HepG2 (cell line): ENCODE measurements around the gene CREBRF. TPM values are rescaled to one million over a fixed set of nuclear protein-coding genes. Genes with fewer than 3 reads are reported as not detected.

Experiments used
- AGO1 ChIP-seq: fragments of 200-400 bp; formaldehyde crosslinking; IDR thresholded peaks from 2 replicates; pipeline ENCODE4 v1.6.1; 2017; ENCODE audit warnings: mild to moderate bottlenecking, low read depth, low read length, moderate library complexity; ENCODE audit not compliant: poor library complexity, severe bottlenecking
- ATF7-NPFF ChIP-seq: sonication (generic); formaldehyde crosslinking; IDR thresholded peaks from 2 replicates; pipeline ENCODE4 v1.8.1; 2023; ENCODE audit warnings: mild to moderate bottlenecking, low read depth, missing genetic modification reagents, moderate library complexity
- CBX5 ChIP-seq: sonication (generic); formaldehyde crosslinking; IDR thresholded peaks from 2 replicates; pipeline ENCODE4 v1.4.0; 2020; ENCODE audit warnings: missing genetic modification reagents, borderline replicate concordance
- ESRRA ChIP-seq: sonication (generic); formaldehyde crosslinking; IDR thresholded peaks from 2 replicates; pipeline ENCODE4 v1.5.1; 2020; ENCODE audit warnings: mild to moderate bottlenecking, low read depth, missing genetic modification reagents
- MED8 ChIP-seq: sonication (generic); formaldehyde crosslinking; IDR thresholded peaks from 2 replicates; pipeline ENCODE4 v1.8.1; 2023; ENCODE audit warnings: mild to moderate bottlenecking, missing genetic modification reagents; ENCODE audit not compliant: insufficient replicate concordance
- MXD4 ChIP-seq: IDR thresholded peaks from 2 replicates; pipeline ENCODE4 v1.6.1; 2016; ENCODE audit warnings: mild to moderate bottlenecking, missing biosample characterization, missing genetic modification reagents
- NRL ChIP-seq: sonication (generic); formaldehyde crosslinking; IDR thresholded peaks from 2 replicates; pipeline ENCODE4 v1.5.0; 2020; ENCODE audit warnings: missing genetic modification reagents, mild to moderate bottlenecking, moderate library complexity, borderline replicate concordance
- SOX6 ChIP-seq, 2 experiments: fragments of 450-650 bp in 1 of 2; sonication (generic) in 1 of 2; formaldehyde crosslinking in 1 of 2; IDR thresholded peaks; 2 replicates each; pipeline versions ENCODE4 v1.4.0 to v1.6.1; 2017 to 2020; ENCODE audit warnings: antibody characterized with exemption in 1 of 2, mild to moderate bottlenecking in 1 of 2, missing genetic modification reagents in 1 of 2
- ZNF747 ChIP-seq: sonication (generic); formaldehyde crosslinking; IDR thresholded peaks from 2 replicates; pipeline ENCODE4 v1.8.1; 2023; ENCODE audit warnings: missing genetic modification reagents, mild to moderate bottlenecking, borderline replicate concordance
- ZNF761 ChIP-seq: sonication (generic); formaldehyde crosslinking; conservative IDR thresholded peaks from 2 replicates; pipeline ENCODE4 v1.4.0; 2020; ENCODE audit warnings: mild to moderate bottlenecking, missing genetic modification reagents
- polyA plus RNA-seq, 8 experiments: library from polyadenylated mRNA; depleted of rRNA in 3 of 8; stranded (reverse) in 7 of 8; unstranded in 1 of 8; fragments of >200 nt; fragmentation: Illumina TruSeq in 4 of 8; extraction: Trizol in 4 of 8; gene quantifications; 2 replicates each; pipeline versions ENCODE4 v1.2.1 to v1.2.3, GENCODE V29; 2011 to 2016; ENCODE audit warnings: low read depth in 4 of 8, missing spikeins in 1 of 8, mixed read lengths in 1 of 8; ENCODE audit not compliant: insufficient read depth in 1 of 8
- total RNA-seq, 5 experiments: library from RNA; depleted of rRNA; stranded (reverse); fragments of >200 nt; fragmentation: Illumina TruSeq; extraction: Trizol; gene quantifications; 2 replicates each; pipeline ENCODE4 v1.2.3, GENCODE V29; 2016; ENCODE audit warnings: low read depth in 1 of 5
- TF ChIP-seq, protein P1 (sequence below): sonication (generic); formaldehyde crosslinking; IDR thresholded peaks from 2 replicates; pipeline ENCODE4 v1.4.0; 2020; ENCODE audit warnings: low read depth, mild to moderate bottlenecking, missing genetic modification reagents
- TF ChIP-seq, protein P2 (sequence below): sonication (generic); formaldehyde crosslinking; IDR thresholded peaks from 2 replicates; pipeline ENCODE4 v1.8.0; 2023; ENCODE audit warnings: mild to moderate bottlenecking, missing genetic modification reagents
- TF ChIP-seq, protein P3 (sequence below): sonication (generic); formaldehyde crosslinking; IDR thresholded peaks from 2 replicates; pipeline ENCODE4 v1.5.1; 2020; ENCODE audit warnings: mild to moderate bottlenecking, moderate library complexity, missing genetic modification reagents
- TF ChIP-seq, protein P4 (sequence below): sonication (generic); formaldehyde crosslinking; IDR thresholded peaks from 2 replicates; pipeline ENCODE4 v1.4.0; 2020; ENCODE audit warnings: missing genetic modification reagents
- TF ChIP-seq, protein P5 (sequence below): sonication (generic); formaldehyde crosslinking; IDR thresholded peaks from 2 replicates; pipeline ENCODE4 v1.4.0; 2020; ENCODE audit warnings: mild to moderate bottlenecking, missing genetic modification reagents
- TF ChIP-seq, protein P6 (sequence below): sonication (generic); formaldehyde crosslinking; IDR thresholded peaks from 2 replicates; pipeline ENCODE4 v1.4.0; 2020; ENCODE audit warnings: missing genetic modification reagents

The CREBRF gene
- total and polyA plus RNA-seq, 2 of the 13 experiments (the other 11 are each of a cell fraction or from before 2014, with no cell fraction given), result 4.5 to 10.2 TPM

DNA sequence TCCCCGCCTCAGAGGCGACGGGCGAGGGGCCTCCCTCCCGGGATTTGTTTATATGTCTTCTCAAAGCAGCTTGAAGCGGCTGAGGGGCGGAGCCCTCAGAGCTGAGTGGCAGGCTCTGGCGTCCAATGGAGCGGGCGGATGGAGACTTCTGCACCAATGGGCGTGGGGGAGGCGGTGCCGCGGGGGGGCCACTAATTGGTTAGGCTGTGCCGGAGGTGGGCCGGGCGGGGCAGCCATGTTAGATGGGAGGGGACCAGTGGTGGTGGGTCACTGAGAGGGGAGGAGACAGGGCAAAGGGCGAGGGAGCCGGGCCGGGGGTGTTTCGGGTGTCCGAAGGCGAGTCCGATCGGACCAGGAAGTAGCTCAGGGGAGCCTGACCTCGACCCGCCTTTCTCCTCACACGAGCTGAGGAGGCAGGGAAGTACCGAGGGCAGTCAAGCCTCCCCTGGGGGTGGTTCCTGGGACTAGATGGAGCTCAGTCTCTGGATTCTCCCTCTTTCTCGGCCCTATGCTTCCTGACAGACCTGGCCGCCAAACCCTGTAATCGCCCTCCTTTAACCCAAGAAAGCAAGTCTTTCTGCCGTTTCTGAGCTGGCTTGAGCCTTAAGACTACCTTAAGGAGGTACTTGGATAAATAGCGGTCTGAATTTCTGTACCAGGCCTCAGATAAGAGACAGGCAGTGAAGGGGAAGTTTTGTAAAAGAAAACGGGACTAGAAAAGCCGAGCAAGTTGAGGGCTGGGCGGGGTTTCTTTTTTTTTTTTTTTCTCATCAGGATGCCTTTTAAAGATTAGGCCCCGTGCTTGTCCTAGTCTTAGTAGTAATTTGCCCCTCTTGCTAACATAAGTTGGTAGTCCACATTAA, 1.1 kb downstream of the CREBRF start (continued):
- TF ChIP-seq ESRRA (CRISPR knock-in tag) (0 out of 2 replicates have a peak, but pooled peaks have one; percentile 20), AGO1 (peak; percentile 67), SOX6 (IDR thresholded peaks at IDR 0.05) (no peak), SOX6 (CRISPR knock-in tag; IDR thresholded peaks at IDR 0.05) (peak; percentile 57), ZNF761 (CRISPR knock-in tag) (no peak), MED8 (CRISPR knock-in tag) (no peak), ATF7-NPFF (CRISPR knock-in tag) (peak; percentile 59), ZNF747 (CRISPR knock-in tag) (peak; percentile 58; the same call in 1 of the 2 replicates), CBX5 (CRISPR knock-in tag) (peak; percentile 27; the same call in 1 of the 2 replicates), MXD4 (CRISPR knock-in tag) (peak; percentile 49; the same call in 1 of the 2 replicates), NRL (CRISPR knock-in tag) (peak; percentile 62; the same call in 1 of the 2 replicates)
- TF ChIP-seq, protein P1, sequence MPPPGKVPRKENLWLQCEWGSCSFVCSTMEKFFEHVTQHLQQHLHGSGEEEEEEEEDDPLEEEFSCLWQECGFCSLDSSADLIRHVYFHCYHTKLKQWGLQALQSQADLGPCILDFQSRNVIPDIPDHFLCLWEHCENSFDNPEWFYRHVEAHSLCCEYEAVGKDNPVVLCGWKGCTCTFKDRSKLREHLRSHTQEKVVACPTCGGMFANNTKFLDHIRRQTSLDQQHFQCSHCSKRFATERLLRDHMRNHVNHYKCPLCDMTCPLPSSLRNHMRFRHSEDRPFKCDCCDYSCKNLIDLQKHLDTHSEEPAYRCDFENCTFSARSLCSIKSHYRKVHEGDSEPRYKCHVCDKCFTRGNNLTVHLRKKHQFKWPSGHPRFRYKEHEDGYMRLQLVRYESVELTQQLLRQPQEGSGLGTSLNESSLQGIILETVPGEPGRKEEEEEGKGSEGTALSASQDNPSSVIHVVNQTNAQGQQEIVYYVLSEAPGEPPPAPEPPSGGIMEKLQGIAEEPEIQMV (CRISPR knock-in tag), result no peak
- TF ChIP-seq, protein P2, sequence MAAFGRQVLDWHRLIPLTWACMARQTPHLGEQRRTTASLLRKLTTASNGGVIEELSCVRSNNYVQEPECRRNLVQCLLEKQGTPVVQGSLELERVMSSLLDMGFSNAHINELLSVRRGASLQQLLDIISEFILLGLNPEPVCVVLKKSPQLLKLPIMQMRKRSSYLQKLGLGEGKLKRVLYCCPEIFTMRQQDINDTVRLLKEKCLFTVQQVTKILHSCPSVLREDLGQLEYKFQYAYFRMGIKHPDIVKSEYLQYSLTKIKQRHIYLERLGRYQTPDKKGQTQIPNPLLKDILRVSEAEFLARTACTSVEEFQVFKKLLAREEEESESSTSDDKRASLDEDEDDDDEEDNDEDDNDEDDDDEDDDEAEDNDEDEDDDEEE (CRISPR knock-in tag), result 0 out of 2 replicates have a peak, but pooled peaks have one; percentile 31
- TF ChIP-seq, protein P3, sequence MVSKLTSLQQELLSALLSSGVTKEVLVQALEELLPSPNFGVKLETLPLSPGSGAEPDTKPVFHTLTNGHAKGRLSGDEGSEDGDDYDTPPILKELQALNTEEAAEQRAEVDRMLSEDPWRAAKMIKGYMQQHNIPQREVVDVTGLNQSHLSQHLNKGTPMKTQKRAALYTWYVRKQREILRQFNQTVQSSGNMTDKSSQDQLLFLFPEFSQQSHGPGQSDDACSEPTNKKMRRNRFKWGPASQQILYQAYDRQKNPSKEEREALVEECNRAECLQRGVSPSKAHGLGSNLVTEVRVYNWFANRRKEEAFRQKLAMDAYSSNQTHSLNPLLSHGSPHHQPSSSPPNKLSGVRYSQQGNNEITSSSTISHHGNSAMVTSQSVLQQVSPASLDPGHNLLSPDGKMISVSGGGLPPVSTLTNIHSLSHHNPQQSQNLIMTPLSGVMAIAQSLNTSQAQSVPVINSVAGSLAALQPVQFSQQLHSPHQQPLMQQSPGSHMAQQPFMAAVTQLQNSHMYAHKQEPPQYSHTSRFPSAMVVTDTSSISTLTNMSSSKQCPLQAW (CRISPR knock-in tag), result peak; percentile 44; the same call in 1 of the 2 replicates
- TF ChIP-seq, protein P4, sequence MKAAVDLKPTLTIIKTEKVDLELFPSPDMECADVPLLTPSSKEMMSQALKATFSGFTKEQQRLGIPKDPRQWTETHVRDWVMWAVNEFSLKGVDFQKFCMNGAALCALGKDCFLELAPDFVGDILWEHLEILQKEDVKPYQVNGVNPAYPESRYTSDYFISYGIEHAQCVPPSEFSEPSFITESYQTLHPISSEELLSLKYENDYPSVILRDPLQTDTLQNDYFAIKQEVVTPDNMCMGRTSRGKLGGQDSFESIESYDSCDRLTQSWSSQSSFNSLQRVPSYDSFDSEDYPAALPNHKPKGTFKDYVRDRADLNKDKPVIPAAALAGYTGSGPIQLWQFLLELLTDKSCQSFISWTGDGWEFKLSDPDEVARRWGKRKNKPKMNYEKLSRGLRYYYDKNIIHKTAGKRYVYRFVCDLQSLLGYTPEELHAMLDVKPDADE, result no peak
- TF ChIP-seq, protein P5, sequence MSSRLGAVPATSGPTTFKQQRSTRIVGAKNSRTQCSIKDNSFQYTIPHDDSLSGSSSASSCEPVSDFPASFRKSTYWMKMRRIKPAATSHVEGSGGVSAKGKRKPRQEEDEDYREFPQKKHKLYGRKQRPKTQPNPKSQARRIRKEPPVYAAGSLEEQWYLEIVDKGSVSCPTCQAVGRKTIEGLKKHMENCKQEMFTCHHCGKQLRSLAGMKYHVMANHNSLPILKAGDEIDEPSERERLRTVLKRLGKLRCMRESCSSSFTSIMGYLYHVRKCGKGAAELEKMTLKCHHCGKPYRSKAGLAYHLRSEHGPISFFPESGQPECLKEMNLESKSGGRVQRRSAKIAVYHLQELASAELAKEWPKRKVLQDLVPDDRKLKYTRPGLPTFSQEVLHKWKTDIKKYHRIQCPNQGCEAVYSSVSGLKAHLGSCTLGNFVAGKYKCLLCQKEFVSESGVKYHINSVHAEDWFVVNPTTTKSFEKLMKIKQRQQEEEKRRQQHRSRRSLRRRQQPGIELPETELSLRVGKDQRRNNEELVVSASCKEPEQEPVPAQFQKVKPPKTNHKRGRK (CRISPR knock-in tag), result no peak
- TF ChIP-seq, protein P6, sequence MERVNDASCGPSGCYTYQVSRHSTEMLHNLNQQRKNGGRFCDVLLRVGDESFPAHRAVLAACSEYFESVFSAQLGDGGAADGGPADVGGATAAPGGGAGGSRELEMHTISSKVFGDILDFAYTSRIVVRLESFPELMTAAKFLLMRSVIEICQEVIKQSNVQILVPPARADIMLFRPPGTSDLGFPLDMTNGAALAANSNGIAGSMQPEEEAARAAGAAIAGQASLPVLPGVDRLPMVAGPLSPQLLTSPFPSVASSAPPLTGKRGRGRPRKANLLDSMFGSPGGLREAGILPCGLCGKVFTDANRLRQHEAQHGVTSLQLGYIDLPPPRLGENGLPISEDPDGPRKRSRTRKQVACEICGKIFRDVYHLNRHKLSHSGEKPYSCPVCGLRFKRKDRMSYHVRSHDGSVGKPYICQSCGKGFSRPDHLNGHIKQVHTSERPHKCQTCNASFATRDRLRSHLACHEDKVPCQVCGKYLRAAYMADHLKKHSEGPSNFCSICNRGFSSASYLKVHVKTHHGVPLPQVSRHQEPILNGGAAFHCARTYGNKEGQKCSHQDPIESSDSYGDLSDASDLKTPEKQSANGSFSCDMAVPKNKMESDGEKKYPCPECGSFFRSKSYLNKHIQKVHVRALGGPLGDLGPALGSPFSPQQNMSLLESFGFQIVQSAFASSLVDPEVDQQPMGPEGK, result peak; percentile 92
